T-helper 1 cell treated with Interleukin-12 subunit alpha and Interleukin-12 subunit beta and Interleukin-4 antibody, amounts not matched to agents 30 μg/mL and 1 μg/mL, for 36 hours (primary cell): Measurements from ENCODE around the gene SPCS2.

Experiments
- H3K27ac Mint-ChIP-seq: one replicate; pipeline ENCODE4 v1.8.0; 2021; ENCODE audit warnings: mild to moderate bottlenecking, mixed read lengths
- H3K27me3 Mint-ChIP-seq: one replicate; pipeline ENCODE4 v1.8.0; 2021; ENCODE audit warnings: low read depth, mixed read lengths
- H3K36me3 Mint-ChIP-seq: one replicate; pipeline ENCODE4 v1.8.0; 2021; ENCODE audit warnings: low read depth, mixed read lengths
- H3K4me1 Mint-ChIP-seq: one replicate; pipeline ENCODE4 v1.8.0; 2021; ENCODE audit warnings: low read depth, mixed read lengths
- H3K4me3 Mint-ChIP-seq: one replicate; pipeline ENCODE4 v1.8.0; 2021; ENCODE audit warnings: mild to moderate bottlenecking, moderate library complexity, mixed read lengths
- H3K9me3 Mint-ChIP-seq: one replicate; pipeline ENCODE4 v1.8.0; 2021; ENCODE audit warnings: mixed read lengths

SPCS2 gene

GRCh38 chr11:74936087-74936486 is 13.0 kb upstream of the SPCS2 start:
- peaks cover 13% of the 10 kb centered on the region for H3K4me1 Mint-ChIP-seq
- peaks cover 18% of the 10 kb centered on the region for H3K36me3 Mint-ChIP-seq
- no peaks in the 10 kb centered on the region for H3K27me3 Mint-ChIP-seq
- no peaks in the 10 kb centered on the region for H3K9me3 Mint-ChIP-seq
- no peak overlapping the region for H3K27ac Mint-ChIP-seq
- H3K4me3 Mint-ChIP-seq: no peak overlapping the region

GRCh38 chr11:74936976-74937375 is 12.1 kb upstream of the SPCS2 start:
- Mint-ChIP-seq H3K27me3 (no peaks in the 10 kb centered on the region), H3K36me3 (peaks cover 18% of the 10 kb centered on the region), H3K4me3 (no peak overlapping the region), H3K9me3 (no peaks in the 10 kb centered on the region), H3K27ac (no peak overlapping the region), H3K4me1 (peaks cover 11% of the 10 kb centered on the region)

- Mint-ChIP-seq H3K9me3 (no peaks in the 10 kb centered on the region), H3K4me3 (no peak overlapping the region), H3K27ac (no peak overlapping the region), H3K36me3 (peaks cover 20% of the 10 kb centered on the region), H3K4me1 (peaks cover 5% of the 10 kb centered on the region), H3K27me3 (no peaks in the 10 kb centered on the region)
Observed at GRCh38 chr11:74937696-74938475, 11.2 kb upstream of the SPCS2 start.

- peaks cover 9% of the 10 kb centered on the region for H3K36me3 Mint-ChIP-seq
- H3K27me3 Mint-ChIP-seq: no peaks in the 10 kb centered on the region
- no peaks in the 10 kb centered on the region for H3K4me1 Mint-ChIP-seq
- peak overlapping the region; percentile 34 for H3K27ac Mint-ChIP-seq
- H3K9me3 Mint-ChIP-seq: no peaks in the 10 kb centered on the region
- H3K4me3 Mint-ChIP-seq: no peak overlapping the region
Observed at GRCh38 chr11:74941492-74941891, 7.6 kb upstream of the SPCS2 start.

- H3K36me3 Mint-ChIP-seq: peaks cover 7% of the 10 kb centered on the region
- no peaks in the 10 kb centered on the region for H3K4me1 Mint-ChIP-seq
- no peaks in the 10 kb centered on the region for H3K9me3 Mint-ChIP-seq
- no peak overlapping the region for H3K4me3 Mint-ChIP-seq
- H3K27ac Mint-ChIP-seq: no peak overlapping the region
- H3K27me3 Mint-ChIP-seq: no peaks in the 10 kb centered on the region
Observed at GRCh38 chr11:74942073-74942759, 6.8 kb upstream of the SPCS2 start.

GRCh38 chr11:74948546-74948897 is 544 bp upstream of the SPCS2 start:
- H3K36me3 Mint-ChIP-seq: peaks cover 18% of the 10 kb centered on the region
- H3K4me3 Mint-ChIP-seq: peak overlapping the region; percentile 98
- H3K27me3 Mint-ChIP-seq: no peaks in the 10 kb centered on the region
- peaks cover 27% of the 10 kb centered on the region for H3K4me1 Mint-ChIP-seq
- no peaks in the 10 kb centered on the region for H3K9me3 Mint-ChIP-seq
- peak overlapping the region; percentile 96 for H3K27ac Mint-ChIP-seq

GRCh38 chr11:74949753-74950137 is 679 bp downstream of the SPCS2 start:
- Mint-ChIP-seq H3K27me3 (no peaks in the 10 kb centered on the region), H3K36me3 (peaks cover 19% of the 10 kb centered on the region), H3K9me3 (no peaks in the 10 kb centered on the region), H3K4me3 (peak overlapping the region; percentile 98), H3K27ac (peak overlapping the region; percentile 96), H3K4me1 (peaks cover 33% of the 10 kb centered on the region)

- Mint-ChIP-seq H3K9me3 (no peaks in the 10 kb centered on the region), H3K27ac (peak overlapping the region; percentile 96), H3K36me3 (peaks cover 19% of the 10 kb centered on the region), H3K4me3 (peak overlapping the region; percentile 98), H3K27me3 (no peaks in the 10 kb centered on the region), H3K4me1 (peaks cover 33% of the 10 kb centered on the region)
Observed at GRCh38 chr11:74950374-74950969, 1.4 kb downstream of the SPCS2 start.

GRCh38 chr11:74951226-74951625 is 2.2 kb downstream of the SPCS2 start:
- Mint-ChIP-seq H3K9me3 (no peaks in the 10 kb centered on the region), H3K4me3 (peak overlapping the region; percentile 98), H3K36me3 (peaks cover 24% of the 10 kb centered on the region), H3K4me1 (peaks cover 38% of the 10 kb centered on the region), H3K27ac (no peak overlapping the region), H3K27me3 (no peaks in the 10 kb centered on the region)

- no peaks in the 10 kb centered on the region for H3K9me3 Mint-ChIP-seq
- peaks cover 48% of the 10 kb centered on the region for H3K4me1 Mint-ChIP-seq
- peaks cover 30% of the 10 kb centered on the region for H3K36me3 Mint-ChIP-seq
- no peaks in the 10 kb centered on the region for H3K27me3 Mint-ChIP-seq
- H3K27ac Mint-ChIP-seq: no peak overlapping the region
- no peak overlapping the region for H3K4me3 Mint-ChIP-seq
Observed at GRCh38 chr11:74952752-74953151, 3.7 kb downstream of the SPCS2 start.

- H3K9me3 Mint-ChIP-seq: no peaks in the 10 kb centered on the region
- no peak overlapping the region for H3K4me3 Mint-ChIP-seq
- no peak overlapping the region for H3K27ac Mint-ChIP-seq
- peaks cover 46% of the 10 kb centered on the region for H3K4me1 Mint-ChIP-seq
- H3K36me3 Mint-ChIP-seq: peaks cover 32% of the 10 kb centered on the region
- H3K27me3 Mint-ChIP-seq: no peaks in the 10 kb centered on the region
Observed at GRCh38 chr11:74953451-74953850, 4.4 kb downstream of the SPCS2 start.

- no peaks in the 10 kb centered on the region for H3K9me3 Mint-ChIP-seq
- H3K4me1 Mint-ChIP-seq: peaks cover 47% of the 10 kb centered on the region
- H3K4me3 Mint-ChIP-seq: no peak overlapping the region
- no peak overlapping the region for H3K27ac Mint-ChIP-seq
- peaks cover 31% of the 10 kb centered on the region for H3K36me3 Mint-ChIP-seq
- no peaks in the 10 kb centered on the region for H3K27me3 Mint-ChIP-seq
Observed at GRCh38 chr11:74954199-74954598, 5.1 kb downstream of the SPCS2 start.

- Mint-ChIP-seq H3K27me3 (no peaks in the 10 kb centered on the region), H3K36me3 (peaks cover 27% of the 10 kb centered on the region), H3K9me3 (no peaks in the 10 kb centered on the region), H3K4me3 (no peak overlapping the region), H3K27ac (no peak overlapping the region), H3K4me1 (peaks cover 39% of the 10 kb centered on the region)
Observed at GRCh38 chr11:74956397-74957015, 7.4 kb downstream of the SPCS2 start.

- peaks cover 31% of the 10 kb centered on the region for H3K36me3 Mint-ChIP-seq
- no peaks in the 10 kb centered on the region for H3K9me3 Mint-ChIP-seq
- peaks cover 41% of the 10 kb centered on the region for H3K4me1 Mint-ChIP-seq
- no peaks in the 10 kb centered on the region for H3K27me3 Mint-ChIP-seq
- no peak overlapping the region for H3K4me3 Mint-ChIP-seq
- H3K27ac Mint-ChIP-seq: no peak overlapping the region
Observed at GRCh38 chr11:74957937-74958629, 9.0 kb downstream of the SPCS2 start.
